Loucy (cell line): ENCODE measurements around the gene DDAH2.

ENCODE experiments used
- EZH2phosphoT487 ChIP-seq: fragments of 200-600 bp; IDR thresholded peaks from 2 replicates; pipeline ENCODE4 v1.6.1; 2018; ENCODE audit warnings: antibody characterized with exemption, mild to moderate bottlenecking, moderate library complexity, borderline replicate concordance
- TF ChIP-seq, protein P1 (sequence below): fragments of 200-600 bp; sonication (generic); conservative IDR thresholded peaks from 2 replicates; pipeline ENCODE4 v1.5.1; 2014; ENCODE audit warnings: mild to moderate bottlenecking, antibody characterized with exemption, low read length

DNA sequence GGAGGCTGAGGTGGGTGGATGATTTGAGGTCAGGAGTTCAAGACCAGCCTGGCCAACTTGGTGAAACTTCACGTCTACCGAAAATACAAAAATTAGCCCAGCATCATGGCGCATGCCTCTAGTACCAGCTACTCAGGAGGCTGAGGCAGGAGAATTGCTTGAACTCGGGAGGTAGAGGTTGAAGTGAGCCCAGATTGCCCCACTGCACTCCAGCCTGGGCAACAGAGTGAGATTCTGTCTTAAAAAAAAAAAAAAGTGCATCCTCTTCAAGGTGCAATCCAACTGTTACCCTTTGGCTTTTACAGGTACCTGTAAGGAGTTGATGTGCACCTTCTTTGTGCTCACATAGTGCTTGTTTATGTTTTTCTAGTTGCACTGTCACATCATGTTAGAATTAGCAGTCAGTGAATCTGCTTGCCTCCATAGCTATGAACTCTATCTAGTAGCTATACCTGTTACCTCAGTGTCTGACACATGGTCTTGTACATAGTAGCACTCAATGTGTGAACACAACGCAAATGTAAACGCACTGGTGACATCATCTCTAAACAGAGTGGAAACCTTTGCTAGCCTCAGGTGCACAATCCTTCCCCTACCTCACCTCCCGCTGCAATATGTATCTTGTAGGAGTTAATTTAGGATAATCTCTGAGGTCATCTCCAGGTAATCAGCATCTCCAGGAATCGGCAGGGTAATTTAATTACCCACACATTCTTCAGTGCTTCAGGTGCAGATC is 20.4 kb upstream of the DDAH2 start:
- TF ChIP-seq, protein P1, sequence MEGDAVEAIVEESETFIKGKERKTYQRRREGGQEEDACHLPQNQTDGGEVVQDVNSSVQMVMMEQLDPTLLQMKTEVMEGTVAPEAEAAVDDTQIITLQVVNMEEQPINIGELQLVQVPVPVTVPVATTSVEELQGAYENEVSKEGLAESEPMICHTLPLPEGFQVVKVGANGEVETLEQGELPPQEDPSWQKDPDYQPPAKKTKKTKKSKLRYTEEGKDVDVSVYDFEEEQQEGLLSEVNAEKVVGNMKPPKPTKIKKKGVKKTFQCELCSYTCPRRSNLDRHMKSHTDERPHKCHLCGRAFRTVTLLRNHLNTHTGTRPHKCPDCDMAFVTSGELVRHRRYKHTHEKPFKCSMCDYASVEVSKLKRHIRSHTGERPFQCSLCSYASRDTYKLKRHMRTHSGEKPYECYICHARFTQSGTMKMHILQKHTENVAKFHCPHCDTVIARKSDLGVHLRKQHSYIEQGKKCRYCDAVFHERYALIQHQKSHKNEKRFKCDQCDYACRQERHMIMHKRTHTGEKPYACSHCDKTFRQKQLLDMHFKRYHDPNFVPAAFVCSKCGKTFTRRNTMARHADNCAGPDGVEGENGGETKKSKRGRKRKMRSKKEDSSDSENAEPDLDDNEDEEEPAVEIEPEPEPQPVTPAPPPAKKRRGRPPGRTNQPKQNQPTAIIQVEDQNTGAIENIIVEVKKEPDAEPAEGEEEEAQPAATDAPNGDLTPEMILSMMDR = no peak
- no peak for TF ChIP-seq EZH2phosphoT487
